Thyroid gland (tissue), 4 donors: ENCODE data around the gene FERMT1.

Experiments
- POLR2A ChIP-seq, 2 donors: fragments of 450-650 bp; IDR thresholded peaks; one replicate each; pipeline ENCODE4 v1.6.1; 2017; ENCODE audit warnings: antibody characterized with exemption in 2 of 2, mild to moderate bottlenecking in 2 of 2, moderate library complexity in 1 of 2
- TF ChIP-seq, protein P1 (sequence below), 6 experiments: fragments of 200-600 bp in 3 of 6; fragments of 450-650 bp in 3 of 6; sonication (generic) in 3 of 6; IDR thresholded peaks; one replicate each; pipeline ENCODE4 v1.5.1; 2016 to 2019; ENCODE audit warnings: antibody characterized with exemption in 6 of 6, mild to moderate bottlenecking in 2 of 6, inconsistent platforms in 1 of 6, moderate library complexity in 1 of 6

DNA sequence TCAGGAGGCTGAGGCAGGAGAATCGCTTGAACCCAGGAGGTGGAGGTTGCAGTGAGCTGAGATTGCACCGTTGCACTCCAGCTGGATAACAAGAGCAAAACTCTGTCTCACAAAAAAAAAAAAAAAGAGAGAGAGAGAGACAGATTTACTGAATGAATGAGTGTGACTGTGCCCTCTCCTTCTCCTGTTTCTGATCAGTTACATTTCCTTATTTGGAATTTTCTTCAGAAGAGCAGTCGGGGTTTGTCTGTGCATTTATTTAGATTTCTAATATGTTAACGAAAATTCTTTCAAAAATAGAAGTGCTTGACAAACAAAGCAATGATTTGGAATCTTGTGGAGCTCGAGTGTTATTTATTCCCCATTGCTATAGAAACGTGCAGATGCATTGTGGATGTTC, 62.6 kb downstream of the FERMT1 start:
- TF ChIP-seq, protein P1, sequence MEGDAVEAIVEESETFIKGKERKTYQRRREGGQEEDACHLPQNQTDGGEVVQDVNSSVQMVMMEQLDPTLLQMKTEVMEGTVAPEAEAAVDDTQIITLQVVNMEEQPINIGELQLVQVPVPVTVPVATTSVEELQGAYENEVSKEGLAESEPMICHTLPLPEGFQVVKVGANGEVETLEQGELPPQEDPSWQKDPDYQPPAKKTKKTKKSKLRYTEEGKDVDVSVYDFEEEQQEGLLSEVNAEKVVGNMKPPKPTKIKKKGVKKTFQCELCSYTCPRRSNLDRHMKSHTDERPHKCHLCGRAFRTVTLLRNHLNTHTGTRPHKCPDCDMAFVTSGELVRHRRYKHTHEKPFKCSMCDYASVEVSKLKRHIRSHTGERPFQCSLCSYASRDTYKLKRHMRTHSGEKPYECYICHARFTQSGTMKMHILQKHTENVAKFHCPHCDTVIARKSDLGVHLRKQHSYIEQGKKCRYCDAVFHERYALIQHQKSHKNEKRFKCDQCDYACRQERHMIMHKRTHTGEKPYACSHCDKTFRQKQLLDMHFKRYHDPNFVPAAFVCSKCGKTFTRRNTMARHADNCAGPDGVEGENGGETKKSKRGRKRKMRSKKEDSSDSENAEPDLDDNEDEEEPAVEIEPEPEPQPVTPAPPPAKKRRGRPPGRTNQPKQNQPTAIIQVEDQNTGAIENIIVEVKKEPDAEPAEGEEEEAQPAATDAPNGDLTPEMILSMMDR (IDR thresholded peaks at IDR 0.05) = no peak
- TF ChIP-seq POLR2A (IDR thresholded peaks at IDR 0.05) = no peak
